Left lobe of liver (tissue), 2 donors: ENCODE results near the gene SLIT2. TPM values are rescaled to one million over a fixed set of nuclear protein-coding genes. Genes with fewer than 3 reads are reported as not detected.
A peak's percentile ranks its signal among the peaks of the same experiment; 100 is the strongest.

Experiments
- ATAC-seq: fragments of 200-7000 bp; cut with Tn5 transposase; one replicate; pipeline ENCODE4 v1.9.1; 2020; ENCODE audit warnings: mild to moderate bottlenecking, moderate library complexity
- DNase-seq: peaks from one replicate; pipeline ENCODE4 v3.0.0-alpha.2; 2020; ENCODE audit warnings: low spot score
- total RNA-seq: library from RNA; stranded (reverse); gene quantifications from one replicate; pipeline ENCODE4 v1.2.1, GENCODE V29; 2021
- donor health status: DM: no; HTN: no; CAD: no; lungs with moderate emphysema.
- donor health status: DM: no; HTN: yes; CAD: no.

SLIT2 gene, protein sequence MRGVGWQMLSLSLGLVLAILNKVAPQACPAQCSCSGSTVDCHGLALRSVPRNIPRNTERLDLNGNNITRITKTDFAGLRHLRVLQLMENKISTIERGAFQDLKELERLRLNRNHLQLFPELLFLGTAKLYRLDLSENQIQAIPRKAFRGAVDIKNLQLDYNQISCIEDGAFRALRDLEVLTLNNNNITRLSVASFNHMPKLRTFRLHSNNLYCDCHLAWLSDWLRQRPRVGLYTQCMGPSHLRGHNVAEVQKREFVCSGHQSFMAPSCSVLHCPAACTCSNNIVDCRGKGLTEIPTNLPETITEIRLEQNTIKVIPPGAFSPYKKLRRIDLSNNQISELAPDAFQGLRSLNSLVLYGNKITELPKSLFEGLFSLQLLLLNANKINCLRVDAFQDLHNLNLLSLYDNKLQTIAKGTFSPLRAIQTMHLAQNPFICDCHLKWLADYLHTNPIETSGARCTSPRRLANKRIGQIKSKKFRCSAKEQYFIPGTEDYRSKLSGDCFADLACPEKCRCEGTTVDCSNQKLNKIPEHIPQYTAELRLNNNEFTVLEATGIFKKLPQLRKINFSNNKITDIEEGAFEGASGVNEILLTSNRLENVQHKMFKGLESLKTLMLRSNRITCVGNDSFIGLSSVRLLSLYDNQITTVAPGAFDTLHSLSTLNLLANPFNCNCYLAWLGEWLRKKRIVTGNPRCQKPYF (N-terminal part only)
- 0.63 TPM for total RNA-seq

GRCh38 chr4:20251796-20252655 is at the start of gene SLIT2:
Gene SLIT2 (plus strand): TSS chr4:20251905. CDS start chr4:20253816, 1,911 bp downstream.
- DNase-seq (peak; percentile 85), ATAC-seq (peak; percentile 96)

GRCh38 chr4:20203508-20203907 is 48.2 kb upstream of the SLIT2 start:
- no peak for ATAC-seq

DNA sequence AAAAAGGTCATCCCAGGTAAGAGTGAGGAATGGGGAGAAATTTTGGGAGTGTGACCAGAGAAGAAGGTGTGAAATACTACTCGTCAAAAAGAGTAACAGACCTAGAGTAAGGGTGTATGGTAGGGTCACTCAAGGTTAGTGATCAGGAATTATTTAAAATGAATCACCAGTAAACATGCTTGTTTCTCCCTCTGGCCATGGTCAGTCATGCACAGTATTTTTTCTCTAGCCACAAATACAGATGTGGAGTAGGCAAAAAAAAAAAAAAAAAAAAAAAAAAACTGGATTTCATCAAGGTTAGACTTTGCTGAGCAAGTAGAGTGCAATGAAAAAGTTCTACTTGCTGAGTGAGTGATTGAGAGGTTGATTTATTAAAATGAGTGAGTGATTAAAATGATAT is 34.2 kb upstream of the SLIT2 start:
- DNase-seq (no peak), ATAC-seq (no peak)

More at GRCh38 chr4:20203508-20203907, 48.2 kb upstream of the SLIT2 start:
- no peak for DNase-seq

- DNase-seq (no peak), ATAC-seq (no peak)
These were observed 33.8 kb upstream of the SLIT2 start for GRCh38 chr4:20217951-20218350.

DNA sequence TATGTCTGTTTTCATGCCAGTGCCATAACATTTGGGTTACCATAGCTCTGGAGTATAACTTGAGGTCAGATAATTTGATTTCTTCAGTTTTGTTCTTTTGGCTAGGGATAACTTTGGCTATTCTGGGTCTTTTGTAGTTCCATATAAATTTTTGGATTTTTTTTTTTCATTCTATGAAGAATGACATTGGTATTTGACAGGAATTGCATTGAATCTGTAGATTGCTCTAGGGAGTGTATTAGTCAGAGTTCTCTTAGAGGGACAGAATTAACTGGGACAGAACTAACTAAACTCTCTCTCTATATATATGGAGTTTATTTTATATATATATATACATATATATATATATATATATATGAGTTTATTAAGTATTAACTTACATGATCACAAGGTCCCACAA is 32.2 kb upstream of the SLIT2 start:
- ATAC-seq = no peak
- no peak for DNase-seq

GRCh38 chr4:20237894-20238537 is 13.7 kb upstream of the SLIT2 start:
- ATAC-seq = no peak
- DNase-seq = no peak

GRCh38 chr4:20248155-20248558 is 3.5 kb upstream of the SLIT2 start:
- ATAC-seq = peak; percentile 13
- DNase-seq = no peak

GRCh38 chr4:20249333-20249732 is 2.4 kb upstream of the SLIT2 start:
- ATAC-seq (peak; percentile 27), DNase-seq (no peak)

GRCh38 chr4:20251031-20251795 is 492 bp upstream of the SLIT2 start:
- DNase-seq (no peak), ATAC-seq (no peak)

DNA sequence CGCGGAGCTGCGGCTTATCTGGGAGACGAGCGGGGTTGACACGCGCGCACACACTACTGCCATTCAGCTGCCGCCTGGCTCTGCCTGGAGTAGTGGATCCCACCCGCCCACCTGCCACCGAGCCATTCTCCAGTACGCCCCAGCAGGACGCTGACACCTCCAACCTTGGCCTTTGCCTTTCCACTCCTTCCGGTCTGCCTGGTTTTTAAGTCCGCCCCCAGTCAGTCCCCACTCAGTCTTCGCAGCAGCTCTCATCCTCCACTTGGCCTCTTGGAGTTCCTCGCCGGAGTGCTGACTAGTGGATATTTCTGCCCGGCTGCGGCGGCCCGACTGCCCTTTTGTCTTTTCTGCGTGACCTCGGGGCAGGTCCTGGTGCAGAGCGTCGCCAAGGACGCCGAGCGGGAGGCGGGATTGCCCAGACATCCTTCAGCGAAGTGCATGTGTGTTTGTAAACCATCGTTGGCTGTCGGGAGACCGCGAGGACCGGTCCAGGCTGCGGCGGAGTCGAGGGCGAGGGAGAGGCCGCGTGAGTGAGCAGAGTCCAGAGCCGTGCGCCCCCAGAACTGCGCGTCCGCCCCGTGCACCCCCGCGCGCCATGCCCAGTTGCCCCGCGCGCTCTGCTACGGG is 1.1 kb downstream of the SLIT2 start:
- peak; percentile 3 for ATAC-seq
- DNase-seq = peak; percentile 45

DNA sequence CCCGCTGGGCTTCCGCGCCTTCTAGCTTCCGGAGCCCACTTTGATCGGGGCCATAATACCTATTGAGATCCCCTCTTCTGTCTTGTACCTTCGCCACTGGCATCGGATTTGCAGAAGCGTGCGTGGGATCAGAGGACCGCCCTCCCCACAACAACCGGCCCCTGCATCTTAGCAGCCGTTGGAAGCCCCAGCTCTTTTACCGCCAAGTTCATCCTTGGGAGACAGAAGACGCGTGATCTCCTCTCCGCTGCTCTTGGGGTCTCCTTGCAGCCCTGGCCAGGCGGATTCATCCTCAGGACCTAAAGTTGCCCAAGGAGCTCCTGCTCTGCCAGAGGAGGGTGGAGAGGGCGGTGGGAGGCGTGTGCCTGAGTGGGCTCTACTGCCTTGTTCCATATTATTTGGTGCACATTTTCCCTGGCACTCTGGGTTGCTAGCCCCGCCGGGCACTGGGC is 1.6 kb downstream of the SLIT2 start:
- DNase-seq (no peak), ATAC-seq (no peak)

GRCh38 chr4:20253735-20254409 is 2.2 kb downstream of the SLIT2 start:
- DNase-seq = no peak
- no peak for ATAC-seq

DNA sequence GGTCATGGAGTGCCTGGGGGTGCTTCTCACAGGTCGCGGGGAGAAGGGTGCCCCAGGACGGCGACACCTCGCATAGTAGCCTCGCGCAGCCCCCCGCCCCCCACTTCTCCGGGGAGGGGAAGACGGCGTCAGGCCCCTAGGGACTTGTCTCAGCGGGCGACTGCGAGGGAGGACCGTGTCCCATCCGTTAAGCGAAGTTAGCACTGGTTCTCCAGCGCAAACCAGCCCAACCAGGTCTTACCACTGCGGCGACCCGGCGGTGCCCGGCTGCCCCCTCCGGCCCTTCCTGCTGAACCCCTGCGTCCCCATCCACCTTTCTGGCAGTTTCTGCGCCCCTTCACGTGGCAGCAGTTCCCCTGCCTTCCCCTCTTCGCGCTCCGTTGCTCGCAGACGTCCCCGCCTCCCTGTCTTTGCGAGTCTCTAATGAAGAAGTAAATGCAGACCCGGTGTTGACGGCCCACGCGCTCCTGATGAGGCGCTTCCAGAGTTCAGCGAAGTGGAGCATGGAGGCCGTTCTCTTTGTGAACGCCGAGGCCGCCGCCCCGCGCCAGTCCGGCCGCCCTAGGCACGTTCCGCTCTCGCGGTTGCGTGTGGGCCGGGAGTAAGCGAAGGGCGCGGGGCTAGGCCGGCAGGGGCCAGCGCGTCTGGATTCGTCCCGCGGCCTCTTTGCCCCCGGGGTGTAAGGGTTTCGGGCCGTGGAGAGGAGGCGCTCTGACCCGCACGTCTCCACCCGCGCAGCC is 3.0 kb downstream of the SLIT2 start:
- no peak for ATAC-seq
- no peak for DNase-seq

DNA sequence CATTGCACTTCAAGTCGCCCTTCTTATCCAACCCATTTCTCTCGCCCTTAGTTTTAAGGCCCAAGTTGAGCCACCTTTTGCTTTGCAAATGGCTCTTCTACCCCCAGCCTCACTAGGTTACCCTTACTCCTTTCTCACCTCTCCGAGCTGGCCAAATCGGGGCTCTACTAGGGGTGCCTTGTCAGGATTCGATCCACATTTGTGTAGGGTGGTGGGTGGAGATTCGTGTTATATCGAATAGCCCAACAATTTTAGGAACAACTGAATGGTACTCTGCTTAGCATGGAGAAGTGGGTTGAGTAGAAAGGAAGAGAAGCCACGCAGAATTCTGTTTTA is 3.5 kb downstream of the SLIT2 start:
- DNase-seq (no peak), ATAC-seq (no peak)

DNA sequence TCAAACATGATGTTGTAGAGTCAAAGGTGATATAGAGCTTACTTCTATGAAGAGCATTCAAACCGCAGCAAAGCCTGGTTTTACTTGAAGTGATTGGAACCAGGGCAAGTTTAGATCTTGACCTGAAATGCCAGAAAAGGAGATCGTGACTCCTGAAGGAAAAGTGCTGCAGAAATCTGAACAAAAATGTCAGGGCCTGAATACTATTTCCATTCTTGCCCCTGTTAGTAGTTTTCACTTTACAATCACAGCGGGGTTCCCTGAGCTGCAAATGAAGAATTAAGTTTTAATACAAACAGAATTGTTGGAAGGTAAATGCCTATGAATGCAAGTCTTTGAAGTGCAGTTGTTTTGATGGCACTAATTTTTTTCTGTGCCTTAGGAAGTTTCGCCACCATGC is 4.1 kb downstream of the SLIT2 start:
- no peak for ATAC-seq
- DNase-seq = no peak

GRCh38 chr4:20256381-20256881 is 4.7 kb downstream of the SLIT2 start:
- no peak for DNase-seq
- no peak for ATAC-seq

GRCh38 chr4:20259707-20260106 is 8.0 kb downstream of the SLIT2 start:
- no peak for DNase-seq
- no peak for ATAC-seq

GRCh38 chr4:20260821-20261220 is 9.1 kb downstream of the SLIT2 start:
- ATAC-seq = no peak

More at GRCh38 chr4:20260821-20261220, 9.1 kb downstream of the SLIT2 start:
- DNase-seq = no peak
